HepG2 (cell line): ENCODE measurements around the gene MFN2. TPM values are rescaled to one million over a fixed set of nuclear protein-coding genes. Genes with fewer than 3 reads are reported as not detected.

ENCODE experiments used
- ATAC-seq: fragments of 200-7000 bp; cut with Tn5 transposase; 3 replicates; pipeline ENCODE4 v1.9.1; 2020; ENCODE audit warnings: mild to moderate bottlenecking, moderate library complexity
- BruUV-seq: library from RNA; stranded (reverse); fragments of 400-500 nt; replicated peaks from 2 replicates; lab custom pipeline; 2021; lab: Mats Ljungman, UMichigan
- CTCF ChIA-PET: fragments of 300-600 bp; formaldehyde crosslinking; extraction: SDS; loops from one replicate; lab custom pipeline; 2021; ENCODE audit warnings: low total read pairs, inconsistent platforms, low intra/inter-chr PET ratio; lab: Yijun Ruan, JAX
- POLR2A ChIA-PET: fragments of 350-600 bp; sonication (Branson Sonifier 250); formaldehyde crosslinking; loops from one replicate; lab custom pipeline; 2020; ENCODE audit warnings: antibody characterized with exemption, inconsistent platforms; lab: Yijun Ruan, JAX
- DNase-seq: peaks from one replicate; pipeline ENCODE4 v3.0.0-alpha.2; 2015; ENCODE audit warnings: low spot score
- FAIRE-seq: peaks from 3 replicates; lab custom pipeline; 2011; peaks lifted over from hg19 to GRCh38; lab: Jason Lieb, UNC
- H2AFZ ChIP-seq: one replicate; pipeline ENCODE4 v1.6.1; 2011; ENCODE audit warnings: low read length, inconsistent platforms
- H3K27ac ChIP-seq: fragments of 300-600 bp; 3 replicates; pipeline ENCODE4 v1.8.0; 2011; ENCODE audit warnings: mixed run types, mild to moderate bottlenecking, mixed read lengths, low read length, inconsistent platforms; ENCODE audit not compliant: insufficient read depth; ENCODE audit errors: extremely low read length
- H3K27me3 ChIP-seq, 2 experiments: fragments of 200-600 bp in 1 of 2; 2 replicates in 1 of 2; 3 replicates in 1 of 2; pipeline versions ENCODE4 v1.6.0 to v1.8.0; 2011; ENCODE audit warnings: low read length in 2 of 2, mild to moderate bottlenecking in 2 of 2, moderate library complexity in 2 of 2, inconsistent platforms in 1 of 2; ENCODE audit not compliant: insufficient read depth in 2 of 2, control insufficient read depth in 1 of 2
- H3K36me3 ChIP-seq, 2 experiments: fragments of 200-600 bp in 1 of 2; replicated peaks in 1 of 2; 2 replicates in 1 of 2; 3 replicates in 1 of 2; pipeline versions ENCODE4 v1.5.1 to v1.8.0; 2011; ENCODE audit warnings: low read length in 2 of 2, inconsistent platforms in 1 of 2; ENCODE audit not compliant: insufficient read depth in 2 of 2, control insufficient read depth in 1 of 2
- H3K4me1 ChIP-seq: 2 replicates; pipeline ENCODE4 v1.5.1; 2012; ENCODE audit warnings: low read length, inconsistent platforms; ENCODE audit not compliant: insufficient read depth
- H3K4me2 ChIP-seq: 2 replicates; pipeline ENCODE4 v1.6.0; 2011; ENCODE audit warnings: low read depth, low read length, inconsistent platforms
- H3K4me3 ChIP-seq, 3 experiments: fragments of 200-600 bp in 1 of 3; sonication (generic), shearing (Covaris generic) in 1 of 3; replicated peaks in 1 of 3; 2 replicates each; pipeline ENCODE4 v1.5.1; 2011 to 2016; ENCODE audit warnings: low read length in 3 of 3, inconsistent platforms in 2 of 3, low read depth in 2 of 3, mild to moderate bottlenecking in 2 of 3, control low read depth in 1 of 3, mixed read lengths in 1 of 3; ENCODE audit not compliant: insufficient read depth in 1 of 3
- H3K79me2 ChIP-seq: one replicate; pipeline ENCODE4 v1.6.1; 2011; ENCODE audit warnings: low read length, inconsistent platforms; ENCODE audit not compliant: insufficient read depth
- H3K9ac ChIP-seq: 2 replicates; pipeline ENCODE4 v1.6.0; 2011; ENCODE audit warnings: mild to moderate bottlenecking, low read depth, low read length, inconsistent platforms; ENCODE audit not compliant: insufficient read depth
- H3K9me3 ChIP-seq: 2 replicates; pipeline ENCODE4 v1.5.1; 2012; ENCODE audit warnings: mild to moderate bottlenecking, low read length
- H4K20me1 ChIP-seq: 2 replicates; pipeline ENCODE4 v1.6.0; 2011; ENCODE audit warnings: inconsistent platforms, mild to moderate bottlenecking, low read length, moderate library complexity; ENCODE audit not compliant: insufficient read depth
- HES4 ChIP-seq: sonication (generic); formaldehyde crosslinking; IDR thresholded peaks from 2 replicates; pipeline ENCODE4 v1.9.0; 2021; ENCODE audit warnings: mild to moderate bottlenecking, missing genetic modification reagents, borderline replicate concordance
- HNRNPK ChIP-seq: fragments of 200-400 bp; formaldehyde crosslinking; IDR thresholded peaks from 2 replicates; pipeline ENCODE4 v1.6.1; 2018; ENCODE audit warnings: low read length, low read depth, moderate library complexity, mild to moderate bottlenecking; ENCODE audit not compliant: poor library complexity, severe bottlenecking
- KIAA2018 ChIP-seq: sonication (generic); formaldehyde crosslinking; IDR thresholded peaks from 2 replicates; pipeline ENCODE4 v1.5.0; 2020; ENCODE audit warnings: mild to moderate bottlenecking, missing genetic modification reagents, borderline replicate concordance
- NCOA2 ChIP-seq: sonication (generic); formaldehyde crosslinking; IDR thresholded peaks from 2 replicates; pipeline ENCODE4 v1.8.0; 2022; ENCODE audit warnings: inconsistent platforms
- SRSF4 ChIP-seq: fragments of 200-400 bp; formaldehyde crosslinking; IDR thresholded peaks from one replicate; pipeline ENCODE4 v1.6.1; 2018; ENCODE audit warnings: mild to moderate bottlenecking, low read depth, low read length, moderate library complexity; ENCODE audit not compliant: poor library complexity, severe bottlenecking
- TFE3 ChIP-seq: IDR thresholded peaks from 2 replicates; pipeline ENCODE4 v1.6.1; 2016
- ZBTB25 ChIP-seq: IDR thresholded peaks from 2 replicates; pipeline ENCODE4 v1.6.1; 2018; ENCODE audit warnings: missing genetic modification reagents
- ZFP82 ChIP-seq: sonication (generic); formaldehyde crosslinking; IDR thresholded peaks from 2 replicates; pipeline ENCODE4 v1.5.1; 2020; ENCODE audit warnings: mild to moderate bottlenecking, missing genetic modification reagents, borderline replicate concordance
- ZNF124 ChIP-seq: sonication (generic); formaldehyde crosslinking; IDR thresholded peaks from 2 replicates; pipeline ENCODE4 v1.4.0; 2020; ENCODE audit warnings: missing genetic modification reagents
- ZNF878 ChIP-seq: sonication (generic); formaldehyde crosslinking; IDR thresholded peaks from 2 replicates; pipeline ENCODE4 v1.8.1; 2023; ENCODE audit warnings: mild to moderate bottlenecking, missing genetic modification reagents, moderate library complexity
- WGBS: methylation state at CpG from one replicate; pipeline ENCODE4 v1.1.6; 2017; ENCODE audit warnings: low lambda C conversion rate; 5-methylcytosine and 5-hydroxymethylcytosine counted together
- in situ Hi-C: cut with HindIII; loops from 2 replicates; pipeline ENCODE4 v1.10.0; 2017; ENCODE audit warnings: low pct_unique_long_range_greater_than_20kb; ENCODE audit not compliant: extremely low pct_ligation_motif_present
- intact Hi-C: fragments of 100-400 bp; cut with micrococcal nuclease; formaldehyde crosslinking; loops from one replicate; pipeline ENCODE4 v1.10.0; 2022; ENCODE audit not compliant: unreplicated experiment
- polyA plus RNA-seq, 8 experiments: library from polyadenylated mRNA; depleted of rRNA in 3 of 8; stranded (reverse) in 7 of 8; unstranded in 1 of 8; fragments of >200 nt; fragmentation: Illumina TruSeq in 4 of 8; extraction: Trizol in 4 of 8; gene quantifications; 2 replicates each; pipeline versions ENCODE4 v1.2.1 to v1.2.3, GENCODE V29; 2011 to 2016; ENCODE audit warnings: low read depth in 4 of 8, missing spikeins in 1 of 8, mixed read lengths in 1 of 8; ENCODE audit not compliant: insufficient read depth in 1 of 8
- total RNA-seq, 5 experiments: library from RNA; depleted of rRNA; stranded (reverse); fragments of >200 nt; fragmentation: Illumina TruSeq; extraction: Trizol; gene quantifications; 2 replicates each; pipeline ENCODE4 v1.2.3, GENCODE V29; 2016; ENCODE audit warnings: low read depth in 1 of 5

MFN2 gene
- total and polyA plus RNA-seq, 2 of the 13 experiments (the other 11 are each of a cell fraction or from before 2014, with no cell fraction given): 38.7 to 60.9 TPM

GRCh38 chr1:11957398-11957797, 22.8 kb upstream of the MFN2 start:
- intact Hi-C loops: no loop called here
- in situ Hi-C loops: no loop called here
- H3K9me3 ChIP-seq: no peaks in the 10 kb centered on the region

More at GRCh38 chr1:11957398-11957797, 22.8 kb upstream of the MFN2 start:
- no peak overlapping the region for H2AFZ ChIP-seq
- ChIA-PET CTCF (no interaction called here), POLR2A (interaction anchor here (1.4 kb wide), 1 partner anchor 49 kb away, joined by 4 read pairs; no protein-coding TSS in a partner anchor)
- TF ChIP-seq TFE3 (CRISPR knock-in tag): no peak
- TF ChIP-seq SRSF4: no peak
- no peak for TF ChIP-seq ZFP82 (CRISPR knock-in tag)
- no peak for TF ChIP-seq HNRNPK
- no peak for TF ChIP-seq ZNF124
- no peak for TF ChIP-seq KIAA2018 (CRISPR knock-in tag)
- TF ChIP-seq ZNF878 (CRISPR knock-in tag): no peak
- TF ChIP-seq ZBTB25 (CRISPR knock-in tag): no peak
- no peak for TF ChIP-seq HES4 (CRISPR knock-in tag)
- TF ChIP-seq NCOA2: no peak
- H3K4me3 ChIP-seq: no peak overlapping the region
- H4K20me1 ChIP-seq: no peaks in the 10 kb centered on the region
- no peak overlapping the region for H3K27ac ChIP-seq
- 89% methylated on average over 5 of the region's 5 CpGs for WGBS
- no peaks in the 10 kb centered on the region for H3K27me3 ChIP-seq
- no peak overlapping the region for H3K4me2 ChIP-seq
- no peaks in the 10 kb centered on the region for H3K79me2 ChIP-seq
- no peak for DNase-seq
- BruUV-seq: no TSS peak
- H3K9ac ChIP-seq: no peak overlapping the region
- peaks cover 22 to 55% of the 10 kb centered on the region in 2 experiments for H3K36me3 ChIP-seq
- FAIRE-seq: no peak
- ATAC-seq: no peak
- H3K4me1 ChIP-seq: peaks cover 20% of the 10 kb centered on the region
